WI38 (cell line): ENCODE data around the gene DBNL.

Source experiments
- H3K4me3 ChIP-seq: 2 replicates; pipeline ENCODE4 v1.5.1; 2011; ENCODE audit warnings: low read depth, mild to moderate bottlenecking, control low read depth, low read length
- TF ChIP-seq, protein P1 (sequence below): IDR thresholded peaks from 2 replicates; pipeline ENCODE4 v1.5.1; 2012; ENCODE audit warnings: low read depth, mild to moderate bottlenecking, control low read depth, low read length

Gene DBNL

GRCh38 chr7:44066111-44066460 lies 21.6 kb downstream of the DBNL start:
- TF ChIP-seq, protein P1, sequence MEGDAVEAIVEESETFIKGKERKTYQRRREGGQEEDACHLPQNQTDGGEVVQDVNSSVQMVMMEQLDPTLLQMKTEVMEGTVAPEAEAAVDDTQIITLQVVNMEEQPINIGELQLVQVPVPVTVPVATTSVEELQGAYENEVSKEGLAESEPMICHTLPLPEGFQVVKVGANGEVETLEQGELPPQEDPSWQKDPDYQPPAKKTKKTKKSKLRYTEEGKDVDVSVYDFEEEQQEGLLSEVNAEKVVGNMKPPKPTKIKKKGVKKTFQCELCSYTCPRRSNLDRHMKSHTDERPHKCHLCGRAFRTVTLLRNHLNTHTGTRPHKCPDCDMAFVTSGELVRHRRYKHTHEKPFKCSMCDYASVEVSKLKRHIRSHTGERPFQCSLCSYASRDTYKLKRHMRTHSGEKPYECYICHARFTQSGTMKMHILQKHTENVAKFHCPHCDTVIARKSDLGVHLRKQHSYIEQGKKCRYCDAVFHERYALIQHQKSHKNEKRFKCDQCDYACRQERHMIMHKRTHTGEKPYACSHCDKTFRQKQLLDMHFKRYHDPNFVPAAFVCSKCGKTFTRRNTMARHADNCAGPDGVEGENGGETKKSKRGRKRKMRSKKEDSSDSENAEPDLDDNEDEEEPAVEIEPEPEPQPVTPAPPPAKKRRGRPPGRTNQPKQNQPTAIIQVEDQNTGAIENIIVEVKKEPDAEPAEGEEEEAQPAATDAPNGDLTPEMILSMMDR: no peak
- no peak overlapping the region for H3K4me3 ChIP-seq

GRCh38 chr7:44066494-44067063 lies 22.1 kb downstream of the DBNL start:
- no peak overlapping the region for H3K4me3 ChIP-seq
- TF ChIP-seq, protein P1: no peak

DNA sequence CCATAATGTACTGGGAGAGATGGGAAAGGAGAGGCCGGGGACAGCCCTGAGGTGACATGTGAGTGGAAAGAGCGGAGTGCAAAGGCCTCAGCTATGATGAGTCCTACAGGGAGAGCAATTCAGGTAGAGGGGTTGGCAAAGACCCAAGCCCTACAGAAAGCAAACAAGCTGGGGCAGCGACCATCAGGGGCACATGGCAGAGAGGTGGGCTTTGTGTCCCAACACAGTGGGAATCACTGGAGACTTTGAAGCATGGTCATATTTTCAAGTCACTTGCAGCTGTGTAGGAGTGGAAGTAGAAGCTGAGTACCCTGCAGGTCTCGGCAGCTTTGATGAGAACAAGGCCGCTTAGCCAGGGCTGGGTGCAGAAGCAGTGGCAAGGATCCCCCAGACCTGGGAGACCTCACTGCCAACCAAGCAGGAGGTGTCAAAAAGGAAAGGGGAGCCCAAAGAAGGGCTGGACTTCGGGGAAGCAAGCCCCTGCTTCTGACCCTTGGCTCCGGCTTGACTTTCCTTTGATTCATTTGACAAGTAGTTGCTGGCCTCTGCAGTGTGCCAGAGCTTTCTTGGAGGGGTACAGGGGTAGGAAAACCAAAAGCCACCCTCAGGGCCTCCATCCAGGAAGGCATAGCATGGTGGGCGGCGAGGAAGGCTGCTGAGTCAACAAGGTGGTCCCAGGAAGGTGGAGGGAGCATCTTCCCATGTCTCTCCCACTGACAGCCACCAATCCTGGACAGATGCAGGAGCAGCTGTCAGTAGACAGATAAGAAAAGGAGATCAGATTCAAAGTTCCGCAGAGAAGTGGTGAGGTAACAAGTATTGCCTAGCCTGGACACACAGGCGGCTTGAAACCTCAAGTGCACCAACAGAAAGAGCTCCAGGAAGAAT lies 22.8 kb downstream of the DBNL start:
- no peak overlapping the region for H3K4me3 ChIP-seq
- TF ChIP-seq, protein P1: no peak

DNA sequence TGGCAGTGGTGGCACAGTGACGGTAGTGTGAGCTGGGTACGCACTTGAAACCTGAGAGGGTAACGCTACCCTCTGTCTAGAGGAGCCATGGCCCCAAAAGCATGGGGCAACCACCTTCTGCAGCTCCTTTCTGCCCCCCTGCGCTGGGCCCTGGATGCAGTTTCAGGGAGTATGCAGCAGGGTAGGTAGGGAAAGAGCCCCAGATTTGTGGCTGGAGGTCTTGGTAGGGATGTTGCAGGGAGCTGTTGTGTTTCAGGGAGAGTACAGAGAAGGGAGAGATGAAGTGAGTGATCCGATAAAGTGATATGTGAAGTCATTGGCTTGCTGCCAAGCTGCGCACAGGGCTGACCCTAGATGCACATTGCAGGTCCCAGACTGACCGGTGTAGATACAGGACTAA lies 23.6 kb downstream of the DBNL start:
- no peak overlapping the region for H3K4me3 ChIP-seq
- TF ChIP-seq, protein P1: no peak

- TF ChIP-seq, protein P1: no peak
- H3K4me3 ChIP-seq: no peak overlapping the region
Observed at GRCh38 chr7:44071726-44072363, 27.3 kb downstream of the DBNL start.

DNA sequence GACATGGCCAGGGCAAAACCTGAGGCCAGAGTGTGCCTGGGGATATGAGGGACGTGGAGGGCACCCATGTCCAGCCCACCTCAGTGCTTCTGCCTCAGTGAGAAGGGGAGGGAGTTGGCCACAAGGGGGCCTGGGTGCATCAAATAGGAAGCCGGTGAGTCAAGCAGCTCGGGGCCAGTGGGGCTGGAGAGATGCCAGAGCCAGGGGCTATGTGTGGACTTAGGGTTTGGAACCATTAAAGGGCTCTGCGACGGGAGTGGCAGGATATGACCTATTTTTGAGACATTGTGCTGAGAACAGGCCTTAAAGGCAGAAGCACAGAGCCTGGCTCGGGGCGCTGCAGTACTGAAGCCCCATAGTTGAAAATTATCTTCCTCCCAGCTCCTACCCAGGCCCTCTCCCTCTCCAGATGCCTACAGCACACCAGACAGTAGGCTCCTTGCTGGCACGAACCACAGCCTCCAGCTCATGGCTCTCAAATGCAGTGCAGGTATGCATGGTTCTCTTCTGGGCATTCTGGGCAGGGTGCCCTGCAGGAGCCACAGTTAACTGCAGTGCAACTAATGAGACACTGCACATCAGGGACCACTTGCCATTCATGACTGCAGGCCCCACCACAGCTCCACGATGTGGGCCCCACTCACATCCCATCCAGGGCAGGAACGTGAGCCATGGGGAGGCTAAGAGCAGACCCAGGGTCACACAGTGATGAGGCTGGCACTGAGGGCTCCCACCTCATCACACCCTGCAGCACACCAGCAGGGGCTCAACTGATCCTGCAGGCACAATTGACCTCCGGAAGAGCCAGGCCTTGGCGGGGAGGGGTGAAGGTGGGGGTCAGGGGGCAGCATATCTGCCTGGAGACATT lies 28.1 kb downstream of the DBNL start:
- no peak overlapping the region for H3K4me3 ChIP-seq
- TF ChIP-seq, protein P1: peak; percentile 88
